AG04449 (cell line): ENCODE results near the gene ZBTB6.

ENCODE experiments used
- CTCF ChIA-PET: fragments of 350-600 bp; formaldehyde crosslinking; extraction: SDS; loops from one replicate; lab custom pipeline; 2021; ENCODE audit warnings: antibody characterized with exemption; lab: Yijun Ruan, JAX
- POLR2A ChIA-PET: fragments of 400-600, 350-600 bp; formaldehyde crosslinking; extraction: SDS; loops from one replicate; lab custom pipeline; 2020; ENCODE audit warnings: antibody characterized with exemption, inconsistent platforms; lab: Yijun Ruan, JAX
- DNase-seq: peaks from one replicate; pipeline ENCODE4 v3.0.0-alpha.2; 2010; ENCODE audit warnings: low read depth, low spot score
- H3K4me3 ChIP-seq: 2 replicates; pipeline ENCODE4 v1.5.1; 2011; ENCODE audit warnings: low read depth, mild to moderate bottlenecking, control low read depth, low read length
- TF ChIP-seq, protein P1 (sequence below): IDR thresholded peaks from one replicate; pipeline ENCODE4 v1.5.1; 2011; ENCODE audit warnings: mild to moderate bottlenecking, moderate library complexity, low read length, control low read depth, inconsistent platforms; ENCODE audit not compliant: insufficient read depth; ENCODE audit errors: missing control alignments

The ZBTB6 gene

DNA sequence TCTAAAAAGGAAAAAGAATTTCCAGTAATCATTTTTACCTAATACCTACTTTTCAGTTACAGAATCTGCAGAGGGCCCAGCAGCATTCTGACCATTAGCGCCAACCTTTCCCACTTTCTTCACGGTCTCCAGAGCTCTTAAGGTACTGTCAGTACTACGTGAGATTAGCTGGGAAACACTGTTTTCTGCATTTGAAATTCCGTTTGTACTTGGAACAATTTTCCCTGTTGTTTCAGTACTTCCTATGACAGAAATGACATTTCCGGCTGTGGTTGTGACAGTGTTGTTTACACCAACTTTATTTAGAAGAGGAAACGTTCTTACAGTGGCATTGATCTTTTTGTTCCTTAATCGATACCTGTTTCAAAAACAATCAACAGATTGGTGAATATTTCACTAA, 47.8 kb downstream of the ZBTB6 start:
- TF ChIP-seq, protein P1, sequence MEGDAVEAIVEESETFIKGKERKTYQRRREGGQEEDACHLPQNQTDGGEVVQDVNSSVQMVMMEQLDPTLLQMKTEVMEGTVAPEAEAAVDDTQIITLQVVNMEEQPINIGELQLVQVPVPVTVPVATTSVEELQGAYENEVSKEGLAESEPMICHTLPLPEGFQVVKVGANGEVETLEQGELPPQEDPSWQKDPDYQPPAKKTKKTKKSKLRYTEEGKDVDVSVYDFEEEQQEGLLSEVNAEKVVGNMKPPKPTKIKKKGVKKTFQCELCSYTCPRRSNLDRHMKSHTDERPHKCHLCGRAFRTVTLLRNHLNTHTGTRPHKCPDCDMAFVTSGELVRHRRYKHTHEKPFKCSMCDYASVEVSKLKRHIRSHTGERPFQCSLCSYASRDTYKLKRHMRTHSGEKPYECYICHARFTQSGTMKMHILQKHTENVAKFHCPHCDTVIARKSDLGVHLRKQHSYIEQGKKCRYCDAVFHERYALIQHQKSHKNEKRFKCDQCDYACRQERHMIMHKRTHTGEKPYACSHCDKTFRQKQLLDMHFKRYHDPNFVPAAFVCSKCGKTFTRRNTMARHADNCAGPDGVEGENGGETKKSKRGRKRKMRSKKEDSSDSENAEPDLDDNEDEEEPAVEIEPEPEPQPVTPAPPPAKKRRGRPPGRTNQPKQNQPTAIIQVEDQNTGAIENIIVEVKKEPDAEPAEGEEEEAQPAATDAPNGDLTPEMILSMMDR: no peak

DNA sequence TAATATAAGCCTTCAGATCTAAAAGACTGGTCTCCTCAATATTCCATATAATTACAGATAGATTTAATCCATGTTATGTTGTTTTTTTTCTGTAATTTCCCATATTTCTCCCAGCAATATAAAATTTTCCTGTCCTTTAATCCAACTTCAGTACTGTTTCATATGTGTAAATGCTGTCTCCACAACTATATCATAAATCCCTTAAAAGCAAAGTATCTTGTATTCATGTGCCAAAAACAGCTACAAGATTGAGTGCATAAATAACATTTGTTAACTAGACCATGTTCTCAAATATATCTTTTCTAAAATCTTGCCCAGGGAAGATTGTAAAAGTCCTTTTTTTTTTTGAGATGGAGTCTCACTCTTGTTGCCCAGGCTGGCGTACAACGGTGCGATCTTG, 49.7 kb downstream of the ZBTB6 start:
- TF ChIP-seq, protein P1: no peak
- no peak overlapping the region for H3K4me3 ChIP-seq
- DNase-seq: no peak
- POLR2A ChIA-PET: no interaction called here
- CTCF ChIA-PET: no interaction called here

More for the DNA sequence above, 47.8 kb downstream of the ZBTB6 start:
- ChIA-PET POLR2A (no interaction called here), CTCF (no interaction called here)
- no peak for DNase-seq
- no peak overlapping the region for H3K4me3 ChIP-seq

DNA sequence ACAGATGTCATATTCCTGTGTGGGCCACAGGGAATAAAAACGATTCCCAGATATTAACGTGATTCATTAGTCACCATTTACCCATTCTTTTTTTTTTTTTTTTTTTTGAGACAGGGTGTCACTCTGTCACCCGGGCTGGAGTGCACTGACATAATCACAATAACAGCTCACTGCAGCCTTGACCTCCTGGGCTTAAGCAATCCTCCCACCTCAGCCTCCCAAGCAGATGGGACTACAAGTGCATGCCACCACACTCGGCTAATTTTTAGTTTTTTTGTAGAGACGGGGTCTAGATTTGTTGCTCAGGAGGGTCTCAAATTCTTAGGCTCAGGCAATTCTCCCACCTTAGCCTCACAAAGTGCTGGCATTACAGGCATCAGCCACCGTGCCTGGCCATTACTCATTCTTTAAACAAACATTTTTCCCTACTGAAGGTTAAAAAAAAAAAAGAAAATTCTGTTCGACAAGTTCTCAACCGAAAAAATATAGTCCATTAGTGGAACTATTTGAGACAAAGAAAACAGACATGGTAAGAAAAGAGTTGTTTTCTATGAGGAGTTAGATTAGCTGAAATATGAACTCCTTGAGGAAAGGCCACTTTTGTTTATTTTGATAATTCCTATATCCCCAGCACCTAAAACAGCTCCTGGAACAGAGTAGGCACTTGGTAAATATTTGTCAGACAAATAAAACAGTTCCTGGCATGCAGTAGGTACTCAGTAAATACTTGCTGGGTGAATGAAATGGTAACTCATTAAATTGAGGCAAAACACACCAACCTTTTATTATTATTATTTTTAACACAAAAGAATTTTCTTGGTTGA, 52.6 kb downstream of the ZBTB6 start:
- CTCF ChIA-PET: interaction anchor here (1.0 kb wide), 1 partner anchor 19 kb away, joined by 3 read pairs; no protein-coding TSS in a partner anchor
- POLR2A ChIA-PET: no interaction called here
- H3K4me3 ChIP-seq: no peak overlapping the region
- DNase-seq: no peak
- TF ChIP-seq, protein P1: no peak
